Measurements from ENCODE around the gene NMNAT3.

The NMNAT3 gene

DNA sequence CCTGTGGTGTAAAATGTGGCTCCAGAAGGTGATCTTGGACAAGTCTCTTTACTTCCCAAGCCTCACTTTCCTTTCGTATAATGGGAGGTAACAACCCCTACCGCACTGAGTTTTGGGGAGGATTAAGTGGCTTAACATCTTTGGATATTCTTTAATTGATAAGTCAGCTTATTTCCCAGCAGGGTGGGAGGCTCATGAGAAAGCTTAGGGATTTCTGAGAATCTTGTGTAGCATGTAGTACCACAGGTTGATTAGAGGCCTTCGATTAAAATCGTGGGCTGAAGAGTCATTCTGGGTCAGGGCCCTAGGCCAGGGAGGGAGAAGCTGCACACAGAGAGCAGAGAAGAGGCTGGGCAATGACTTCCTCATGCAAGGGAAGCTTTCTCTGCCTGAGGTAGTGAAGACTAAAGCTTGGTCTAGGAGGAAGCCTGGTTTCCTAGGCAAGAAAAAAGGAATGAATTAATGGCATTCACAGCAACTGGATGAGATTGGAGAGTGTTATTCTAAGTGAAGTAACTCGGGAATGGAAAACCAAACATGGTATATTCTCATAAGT, 1.5 kb upstream of the NMNAT3 start:
- no peak overlapping the region for H3K4me2 ChIP-seq (ENCODE audit: low read length)
- no peaks in the 10 kb centered on the region for H3F3A ChIP-seq (ENCODE audit: insufficient read depth, low read length)
- H3K27ac ChIP-seq (ENCODE audit: low read depth, low read length, poor library complexity, severe bottlenecking) = no peak overlapping the region
- no peaks in the 10 kb centered on the region for H3K9me2 ChIP-seq (ENCODE audit: low read depth, low read length)
- no peak overlapping the region for H3K9ac ChIP-seq (ENCODE audit: low read length)
- no peaks in the 10 kb centered on the region for H3K27me3 ChIP-seq (ENCODE audit: insufficient read depth, low read length)
- no peak overlapping the region for H3K4me3 ChIP-seq (ENCODE audit: low read depth, low read length, poor library complexity, severe bottlenecking)
- H4K20me1 ChIP-seq (ENCODE audit: insufficient read depth, low read length) = no peaks in the 10 kb centered on the region
- no peaks in the 10 kb centered on the region for H3K9me3 ChIP-seq (ENCODE audit: low read length)
- H3K79me2 ChIP-seq (ENCODE audit: insufficient read depth, low read length) = no peaks in the 10 kb centered on the region
- no peak for TF ChIP-seq CTCF (IDR thresholded peaks at IDR 0.05; ENCODE audit: low read length)
- TF ChIP-seq EZH2 (IDR thresholded peaks at IDR 0.05; ENCODE audit: borderline replicate concordance, low read length) = no peak
- H2AFZ ChIP-seq (ENCODE audit: low read length) = no peak overlapping the region
- no peaks in the 10 kb centered on the region for H3K4me1 ChIP-seq (ENCODE audit: insufficient read depth, low read length, severe bottlenecking)
- H3K36me3 ChIP-seq (ENCODE audit: insufficient read depth, low read length) = no peaks in the 10 kb centered on the region

GRCh38 chr3:139676632-139677387, 962 bp downstream of the NMNAT3 start:
- no peak overlapping the region for H3K9ac ChIP-seq (ENCODE audit: low read length)
- no peak for TF ChIP-seq CTCF (IDR thresholded peaks at IDR 0.05; ENCODE audit: low read length)
- no peak for TF ChIP-seq EZH2 (IDR thresholded peaks at IDR 0.05; ENCODE audit: borderline replicate concordance, low read length)

GRCh38 chr3:139676108-139676507, 1.7 kb downstream of the NMNAT3 start:
- Histone ChIP-seq H3K4me3 (ENCODE audit: low read depth, low read length, poor library complexity, severe bottlenecking) (no peak overlapping the region), H3K9ac (ENCODE audit: low read length) (no peak overlapping the region), H2AFZ (ENCODE audit: low read length) (no peak overlapping the region), H3K27me3 (ENCODE audit: insufficient read depth, low read length) (no peaks in the 10 kb centered on the region), H3F3A (ENCODE audit: insufficient read depth, low read length) (no peaks in the 10 kb centered on the region), H3K4me2 (ENCODE audit: low read length) (no peak overlapping the region), H3K79me2 (ENCODE audit: insufficient read depth, low read length) (no peaks in the 10 kb centered on the region), H3K9me3 (ENCODE audit: low read length) (no peaks in the 10 kb centered on the region), H3K36me3 (ENCODE audit: insufficient read depth, low read length) (no peaks in the 10 kb centered on the region), H3K27ac (ENCODE audit: low read depth, low read length, poor library complexity, severe bottlenecking) (no peak overlapping the region), H3K4me1 (ENCODE audit: insufficient read depth, low read length, severe bottlenecking) (no peaks in the 10 kb centered on the region), H3K9me2 (ENCODE audit: low read depth, low read length) (no peaks in the 10 kb centered on the region), H4K20me1 (ENCODE audit: insufficient read depth, low read length) (no peaks in the 10 kb centered on the region)
- TF ChIP-seq EZH2 (IDR thresholded peaks at IDR 0.05; ENCODE audit: borderline replicate concordance, low read length) (no peak), CTCF (IDR thresholded peaks at IDR 0.05; ENCODE audit: low read length) (no peak)

More at GRCh38 chr3:139676632-139677387, 962 bp downstream of the NMNAT3 start:
- Histone ChIP-seq H4K20me1 (ENCODE audit: insufficient read depth, low read length) (no peaks in the 10 kb centered on the region), H3K27ac (ENCODE audit: low read depth, low read length, poor library complexity, severe bottlenecking) (no peak overlapping the region), H3K4me1 (ENCODE audit: insufficient read depth, low read length, severe bottlenecking) (no peaks in the 10 kb centered on the region), H2AFZ (ENCODE audit: low read length) (no peak overlapping the region), H3K9me2 (ENCODE audit: low read depth, low read length) (no peaks in the 10 kb centered on the region), H3K36me3 (ENCODE audit: insufficient read depth, low read length) (no peaks in the 10 kb centered on the region), H3K4me3 (ENCODE audit: low read depth, low read length, poor library complexity, severe bottlenecking) (no peak overlapping the region), H3F3A (ENCODE audit: insufficient read depth, low read length) (no peaks in the 10 kb centered on the region), H3K79me2 (ENCODE audit: insufficient read depth, low read length) (no peaks in the 10 kb centered on the region), H3K4me2 (ENCODE audit: low read length) (no peak overlapping the region), H3K9me3 (ENCODE audit: low read length) (no peaks in the 10 kb centered on the region), H3K27me3 (ENCODE audit: insufficient read depth, low read length) (no peaks in the 10 kb centered on the region)

All from OCI-LY1 (cell line).